Keratinocyte (primary cell): ENCODE measurements around the gene BRAT1. TPM values are rescaled to one million over a fixed set of nuclear protein-coding genes. Genes with fewer than 3 reads are reported as not detected.

Source experiments
- DNase-seq: peaks from one replicate; pipeline ENCODE4 v3.0.0-alpha.2; 2011; ENCODE audit warnings: low read depth, missing footprints, low spot score
- FAIRE-seq: peaks from 2 replicates; lab custom pipeline; 2011; peaks lifted over from hg19 to GRCh38; lab: Jason Lieb, UNC
- H2AFZ ChIP-seq: 2 replicates; pipeline ENCODE4 v1.6.0; 2012; ENCODE audit warnings: low read length, control low read depth, inconsistent platforms; ENCODE audit not compliant: control insufficient read depth
- H3K27ac ChIP-seq: 2 replicates; pipeline ENCODE4 v1.5.1; 2011; ENCODE audit warnings: low read length; ENCODE audit not compliant: control insufficient read depth, insufficient read depth
- H3K27me3 ChIP-seq: 3 replicates; pipeline ENCODE4 v1.6.0; 2011; ENCODE audit warnings: low read length; ENCODE audit not compliant: control insufficient read depth, insufficient read depth; ENCODE audit errors: extremely low read depth
- H3K36me3 ChIP-seq, 2 experiments: 2 replicates in 1 of 2; 3 replicates in 1 of 2; pipeline ENCODE4 v1.5.1; 2011; ENCODE audit warnings: low read length in 2 of 2, mild to moderate bottlenecking in 1 of 2; ENCODE audit not compliant: control insufficient read depth in 2 of 2, insufficient read depth in 2 of 2; ENCODE audit errors: extremely low read depth in 1 of 2
- H3K4me1 ChIP-seq: 3 replicates; pipeline ENCODE4 v1.5.1; 2011; ENCODE audit warnings: low read length; ENCODE audit not compliant: control insufficient read depth, insufficient read depth; ENCODE audit errors: extremely low read depth
- H3K4me2 ChIP-seq: 3 replicates; pipeline ENCODE4 v1.6.0; 2011; ENCODE audit warnings: low read depth, low read length; ENCODE audit not compliant: control insufficient read depth, insufficient read depth; ENCODE audit errors: extremely low read depth
- H3K4me3 ChIP-seq, 3 experiments: fragments of 200-600 bp in 1 of 3; sonication (generic) in 1 of 3; 2 replicates in 2 of 3; 3 replicates in 1 of 3; pipeline ENCODE4 v1.5.1; 2011 to 2016; ENCODE audit warnings: low read length in 3 of 3, mild to moderate bottlenecking in 3 of 3, control low read depth in 2 of 3, inconsistent platforms in 1 of 3, low read depth in 1 of 3, mixed read lengths in 1 of 3, mixed run types in 1 of 3, moderate library complexity in 1 of 3; ENCODE audit not compliant: control insufficient read depth in 2 of 3, insufficient read depth in 2 of 3; ENCODE audit errors: extremely low read depth in 1 of 3
- H3K79me2 ChIP-seq: 2 replicates; pipeline ENCODE4 v1.6.0; 2012; ENCODE audit warnings: low read length; ENCODE audit not compliant: control insufficient read depth, insufficient read depth
- H3K9ac ChIP-seq: 3 replicates; pipeline ENCODE4 v1.6.0; 2011; ENCODE audit warnings: low read length; ENCODE audit not compliant: control insufficient read depth, insufficient read depth; ENCODE audit errors: extremely low read depth
- H3K9me1 ChIP-seq: 3 replicates; pipeline ENCODE4 v1.6.0; 2011; ENCODE audit warnings: low read length; ENCODE audit not compliant: control insufficient read depth, insufficient read depth; ENCODE audit errors: extremely low read depth
- H3K9me3 ChIP-seq: 2 replicates; pipeline ENCODE4 v1.5.1; 2012; ENCODE audit warnings: low read depth, low read length; ENCODE audit not compliant: control insufficient read depth
- H4K20me1 ChIP-seq: 3 replicates; pipeline ENCODE4 v1.6.0; 2011; ENCODE audit warnings: low read length; ENCODE audit not compliant: control insufficient read depth, insufficient read depth; ENCODE audit errors: extremely low read depth
- CTCF ChIP-seq, 3 experiments: IDR thresholded peaks in 1 of 3; conservative IDR thresholded peaks in 1 of 3; optimal IDR thresholded peaks in 1 of 3; 2 replicates in 2 of 3; 3 replicates in 1 of 3; pipeline versions ENCODE3 to v1.5.1; 2011; ENCODE audit warnings: low read length in 3 of 3, mild to moderate bottlenecking in 3 of 3, moderate library complexity in 2 of 3, control low read depth in 1 of 3, inconsistent platforms in 1 of 3; ENCODE audit not compliant: insufficient read depth in 2 of 3; ENCODE audit errors: extremely low read depth in 1 of 3
- EZH2 ChIP-seq: IDR thresholded peaks from one replicate; pipeline ENCODE4 v1.6.1; 2012; ENCODE audit warnings: inconsistent platforms, mild to moderate bottlenecking, low read length, moderate library complexity
- dilution Hi-C: fragments of 300-500 bp; cut with MboI; formaldehyde crosslinking; loops from one replicate; pipeline ENCODE4 v1.7.0; 2020; ENCODE audit warnings: low sequenced_read_pairs; ENCODE audit not compliant: extremely low pct_ligation_motif_present
- polyA plus RNA-seq, 5 experiments: library from polyadenylated mRNA; depleted of rRNA in 3 of 5; stranded (reverse) in 3 of 5; stranded (forward) in 1 of 5; unstranded in 1 of 5; fragments of >200 nt; gene quantifications; 1 replicate in 1 of 5; 2 replicates in 3 of 5; 3 replicates in 1 of 5; pipeline versions ENCODE4 v1.2.1 to v1.2.3, GENCODE V29; 2011 to 2012; ENCODE audit warnings: missing spikeins in 2 of 5, low read depth in 1 of 5, low replicate concordance in 1 of 5

Gene BRAT1
- polyA plus RNA-seq, 1 donor (not counting 4 experiments of a cell fraction or from before 2014, with no cell fraction given): 6.4 TPM

GRCh38 chr7:2497500-2498336, 57.6 kb downstream of the BRAT1 start:
- no peak for TF ChIP-seq CTCF (optimal IDR thresholded peaks at IDR 0.05 in 1 of 3, IDR thresholded peaks at IDR 0.05 in 1 of 3, conservative IDR thresholded peaks at IDR 0.05 in 1 of 3; ENCODE audit: extremely low read depth in 1 of 3, insufficient read depth in 2 of 3, low read length in 3 of 3)
- Histone ChIP-seq H3K4me1 (no peaks in the 10 kb centered on the region), H3K4me2 (no peak overlapping the region), H4K20me1 (no peaks in the 10 kb centered on the region), H2AFZ (no peak overlapping the region), H3K79me2 (no peaks in the 10 kb centered on the region), H3K27ac (no peak overlapping the region), H3K4me3 (no peak overlapping the region), H3K9me3 (no peaks in the 10 kb centered on the region), H3K9ac (no peak overlapping the region), H3K27me3 (peaks cover 26% of the 10 kb centered on the region), H3K36me3 (no peaks in the 10 kb centered on the region), H3K9me1 (no peaks in the 10 kb centered on the region)
- DNase-seq: no peak
- dilution Hi-C loops: no loop called here
- FAIRE-seq: no peak

- FAIRE-seq (no peak), DNase-seq (no peak)
- Histone ChIP-seq H3K36me3 (no peaks in the 10 kb centered on the region), H3K79me2 (no peaks in the 10 kb centered on the region), H3K9me3 (no peaks in the 10 kb centered on the region), H3K9ac (no peak overlapping the region), H2AFZ (no peak overlapping the region), H3K4me2 (no peak overlapping the region), H3K4me3 (no peak overlapping the region), H3K9me1 (no peaks in the 10 kb centered on the region), H4K20me1 (no peaks in the 10 kb centered on the region), H3K27ac (no peak overlapping the region), H3K4me1 (no peaks in the 10 kb centered on the region), H3K27me3 (peaks cover 26% of the 10 kb centered on the region)
- dilution Hi-C loops: no loop called here
- TF ChIP-seq CTCF (optimal IDR thresholded peaks at IDR 0.05 in 1 of 3, IDR thresholded peaks at IDR 0.05 in 1 of 3, conservative IDR thresholded peaks at IDR 0.05 in 1 of 3; ENCODE audit: extremely low read depth in 1 of 3, insufficient read depth in 2 of 3, low read length in 3 of 3) (no peak), EZH2 (no peak)
These were observed 58.3 kb downstream of the BRAT1 start for GRCh38 chr7:2497065-2497464.
